H9 (cell line): ENCODE results near the gene NET1. TPM values are rescaled to one million over a fixed set of nuclear protein-coding genes. Genes with fewer than 3 reads are reported as not detected.

ENCODE experiments used
- DNase-seq: peaks from one replicate; pipeline ENCODE4 v3.0.0-alpha.2; 2017
- H2AFZ ChIP-seq: one replicate; pipeline ENCODE4 v1.6.1; 2013; ENCODE audit warnings: mild to moderate bottlenecking, low read length, control low read depth, moderate library complexity
- H2AK5ac ChIP-seq: 2 replicates; pipeline ENCODE4 v1.6.1; 2013; ENCODE audit warnings: low read length, control low read depth, mixed read lengths; ENCODE audit not compliant: insufficient read length
- H2BK120ac ChIP-seq: one replicate; pipeline ENCODE4 v1.6.1; 2013; ENCODE audit warnings: low read depth, mild to moderate bottlenecking, low read length, control low read depth, inconsistent platforms; ENCODE audit not compliant: poor library complexity, severe bottlenecking
- H2BK12ac ChIP-seq: 2 replicates; pipeline ENCODE4 v1.6.1; 2013; ENCODE audit warnings: low read length, control low read depth, mixed read lengths, low read depth; ENCODE audit not compliant: insufficient read length
- H2BK15ac ChIP-seq: 2 replicates; pipeline ENCODE4 v1.6.1; 2013; ENCODE audit warnings: low read depth, low read length, control low read depth
- H2BK20ac ChIP-seq: one replicate; pipeline ENCODE4 v1.6.1; 2013; ENCODE audit warnings: low read depth, mild to moderate bottlenecking, low read length, control low read depth, inconsistent platforms; ENCODE audit not compliant: poor library complexity, severe bottlenecking
- H2BK5ac ChIP-seq: 2 replicates; pipeline ENCODE4 v1.6.1; 2013; ENCODE audit warnings: low read length, control low read depth, mixed read lengths; ENCODE audit not compliant: insufficient read length
- H3K14ac ChIP-seq: 2 replicates; pipeline ENCODE4 v1.6.1; 2013; ENCODE audit warnings: low read length, control low read depth; ENCODE audit not compliant: insufficient read depth
- H3K18ac ChIP-seq: 2 replicates; pipeline ENCODE4 v1.6.1; 2013; ENCODE audit warnings: low read depth, mild to moderate bottlenecking, mixed read lengths, low read length, control low read depth; ENCODE audit not compliant: insufficient read length
- H3K23ac ChIP-seq: 2 replicates; pipeline ENCODE4 v1.6.1; 2013; ENCODE audit warnings: low read length, control low read depth, mixed read lengths, low read depth; ENCODE audit not compliant: insufficient read length
- H3K23me2 ChIP-seq: 2 replicates; pipeline ENCODE4 v1.6.1; 2013; ENCODE audit warnings: low read depth, mild to moderate bottlenecking, mixed read lengths, low read length, control low read depth; ENCODE audit not compliant: insufficient read length, poor library complexity, severe bottlenecking
- H3K27ac ChIP-seq: 2 replicates; pipeline ENCODE4 v1.5.1; 2013; ENCODE audit warnings: low read length, control low read depth, mixed read lengths, low read depth; ENCODE audit not compliant: insufficient read length
- H3K27me3 ChIP-seq: 2 replicates; pipeline ENCODE4 v1.6.1; 2013; ENCODE audit warnings: low read length, control low read depth, inconsistent platforms; ENCODE audit not compliant: insufficient read depth
- H3K4ac ChIP-seq: 2 replicates; pipeline ENCODE4 v1.6.1; 2013; ENCODE audit warnings: low read depth, mild to moderate bottlenecking, control low read depth, inconsistent platforms, low read length, moderate library complexity
- H3K4me1 ChIP-seq: 2 replicates; pipeline ENCODE4 v1.6.1; 2013; ENCODE audit warnings: low read length, control low read depth, inconsistent platforms; ENCODE audit not compliant: insufficient read depth
- H3K4me2 ChIP-seq: 2 replicates; pipeline ENCODE4 v1.6.1; 2013; ENCODE audit warnings: low read length, control low read depth, mixed read lengths; ENCODE audit not compliant: insufficient read length, insufficient read depth
- H3K56ac ChIP-seq: 2 replicates; pipeline ENCODE4 v1.6.1; 2013; ENCODE audit warnings: low read depth, mild to moderate bottlenecking, mixed read lengths, low read length, control low read depth; ENCODE audit not compliant: insufficient read length
- H3K79me1 ChIP-seq: 2 replicates; pipeline ENCODE4 v1.6.1; 2013; ENCODE audit warnings: low read depth, mild to moderate bottlenecking, moderate library complexity, low read length, control low read depth, inconsistent platforms; ENCODE audit not compliant: insufficient read depth, poor library complexity, severe bottlenecking
- H3K79me2 ChIP-seq: 2 replicates; pipeline ENCODE4 v1.6.1; 2013; ENCODE audit warnings: low read length, control low read depth, inconsistent platforms; ENCODE audit not compliant: insufficient read depth
- H3K9ac ChIP-seq: 2 replicates; pipeline ENCODE4 v1.6.1; 2013; ENCODE audit warnings: low read length, control low read depth, mixed read lengths; ENCODE audit not compliant: insufficient read length; ENCODE audit errors: extremely low read depth
- H3K9me3 ChIP-seq: one replicate; pipeline ENCODE4 v1.6.1; 2013; ENCODE audit warnings: low read depth, low read length, inconsistent platforms; ENCODE audit not compliant: control insufficient read depth
- H3T11ph ChIP-seq: one replicate; pipeline ENCODE4 v1.6.1; 2013; ENCODE audit warnings: mild to moderate bottlenecking, low read length, control low read depth, inconsistent platforms
- H4K20me1 ChIP-seq: one replicate; pipeline ENCODE4 v1.6.1; 2013; ENCODE audit not compliant: control insufficient read depth, insufficient read length, insufficient read depth
- H4K5ac ChIP-seq: 2 replicates; pipeline ENCODE4 v1.6.1; 2013; ENCODE audit warnings: low read depth, mild to moderate bottlenecking, mixed read lengths, low read length, control low read depth; ENCODE audit not compliant: insufficient read length
- H4K8ac ChIP-seq: replicated peaks from 2 replicates; pipeline ENCODE4 v1.6.1; 2013; ENCODE audit warnings: low read length, control low read depth, mixed read lengths, low read depth; ENCODE audit not compliant: insufficient read length
- H4K91ac ChIP-seq: 2 replicates; pipeline ENCODE4 v1.6.1; 2013; ENCODE audit warnings: low read depth, mild to moderate bottlenecking, moderate library complexity, mixed read lengths, low read length, control low read depth; ENCODE audit not compliant: insufficient read length
- H3K27ac Mint-ChIP-seq, 3 experiments: 2 replicates in 2 of 3; 3 replicates in 1 of 3; pipeline ENCODE4 v1.8.0; 2020 to 2021; ENCODE audit warnings: mixed read lengths in 3 of 3, mild to moderate bottlenecking in 1 of 3, moderate library complexity in 1 of 3
- H3K27me3 Mint-ChIP-seq: 2 replicates; pipeline ENCODE4 v1.8.0; 2021; ENCODE audit warnings: low read depth, mild to moderate bottlenecking, moderate library complexity, mixed read lengths
- H3K36me3 Mint-ChIP-seq, 3 experiments: 2 replicates in 2 of 3; 3 replicates in 1 of 3; pipeline ENCODE4 v1.8.0; 2020 to 2021; ENCODE audit warnings: low read depth in 3 of 3, mixed read lengths in 3 of 3; ENCODE audit not compliant: insufficient read depth in 1 of 3
- H3K4me1 Mint-ChIP-seq, 2 experiments: 2 replicates each; pipeline ENCODE4 v1.8.0; 2020; ENCODE audit warnings: mixed read lengths in 2 of 2
- H3K4me3 Mint-ChIP-seq, 2 experiments: 2 replicates in 1 of 2; 3 replicates in 1 of 2; pipeline ENCODE4 v1.8.0; 2020 to 2021; ENCODE audit warnings: mild to moderate bottlenecking in 2 of 2, mixed read lengths in 2 of 2, moderate library complexity in 1 of 2
- H3K9me3 Mint-ChIP-seq, 2 experiments: 2 replicates in 1 of 2; 3 replicates in 1 of 2; pipeline ENCODE4 v1.8.0; 2020; ENCODE audit warnings: mild to moderate bottlenecking in 2 of 2, mixed read lengths in 2 of 2, moderate library complexity in 1 of 2
- WGBS: extraction: QIAGEN DNeasy Blood & Tissue Kit; methylation state at CpG from one replicate; pipeline ENCODE4 v1.1.7; 2013; ENCODE audit warnings: missing lambda C conversion rate, low lambda C conversion rate, mixed read lengths; ENCODE audit not compliant: insufficient read length; ENCODE audit errors: extremely low coverage; 5-methylcytosine and 5-hydroxymethylcytosine counted together
- total RNA-seq: library from RNA; stranded (reverse); gene quantifications from 2 replicates; pipeline ENCODE4 v1.2.1, GENCODE V29; 2021
- TF ChIP-seq, protein P1 (sequence below): fragments of 200-600 bp; sonication (generic); conservative IDR thresholded peaks from 3 replicates; pipeline ENCODE4 v1.8.0; 2021; ENCODE audit warnings: antibody characterized with exemption, mild to moderate bottlenecking

NET1 gene
- total RNA-seq, 1 experiment from 2014 or later: 50.6 TPM

- H4K91ac ChIP-seq: no peak overlapping the region
- peak overlapping the region; percentile 47 for H3T11ph ChIP-seq
- no peak overlapping the region for H2AK5ac ChIP-seq
- H3K9me3 Mint-ChIP-seq: peaks cover 40 to 58% of the 10 kb centered on the region in 2 experiments
- H3K14ac ChIP-seq: peak overlapping the region; percentile 87
- no peak overlapping the region for H2BK12ac ChIP-seq
- peaks cover 40 to 67% of the 10 kb centered on the region in 2 experiments for H3K4me1 Mint-ChIP-seq
- no peaks in the 10 kb centered on the region for H3K27me3 ChIP-seq
- peaks cover 15% of the 10 kb centered on the region for H3K27me3 Mint-ChIP-seq
- peaks cover 2% of the 10 kb centered on the region; the same call in 1 of the 2 replicates for H3K4me1 ChIP-seq
- H3K9ac ChIP-seq: peak overlapping the region; percentile 5
- no peak overlapping the region for H3K56ac ChIP-seq
- no peak overlapping the region for H2BK20ac ChIP-seq
- H3K9me3 ChIP-seq: peaks cover 7% of the 10 kb centered on the region
- H4K8ac ChIP-seq: no peak overlapping the region
- H4K5ac ChIP-seq: no peak overlapping the region
- H3K79me1 ChIP-seq: no peaks in the 10 kb centered on the region
- H3K36me3 Mint-ChIP-seq: peaks cover 23 to 71% (median 31%) of the 10 kb centered on the region in 3 experiments
- no peak overlapping the region for H3K23ac ChIP-seq
- no peaks in the 10 kb centered on the region for H3K23me2 ChIP-seq
- H3K4ac ChIP-seq: no peak overlapping the region
- H2BK15ac ChIP-seq: no peak overlapping the region
- H3K27ac ChIP-seq: no peak overlapping the region
- H3K79me2 ChIP-seq: no peaks in the 10 kb centered on the region
- peak overlapping the region; percentile 99 for H3K27ac Mint-ChIP-seq
- peak; percentile 89 for DNase-seq
- H3K4me2 ChIP-seq: no peak overlapping the region
- H2BK120ac ChIP-seq: no peak overlapping the region
- H3K18ac ChIP-seq: peak overlapping the region; percentile 19
- H3K4me3 Mint-ChIP-seq: peak overlapping the region; percentile 35 to 61
- H2AFZ ChIP-seq: no peak overlapping the region
- no peak overlapping the region for H2BK5ac ChIP-seq
- TF ChIP-seq, protein P1, sequence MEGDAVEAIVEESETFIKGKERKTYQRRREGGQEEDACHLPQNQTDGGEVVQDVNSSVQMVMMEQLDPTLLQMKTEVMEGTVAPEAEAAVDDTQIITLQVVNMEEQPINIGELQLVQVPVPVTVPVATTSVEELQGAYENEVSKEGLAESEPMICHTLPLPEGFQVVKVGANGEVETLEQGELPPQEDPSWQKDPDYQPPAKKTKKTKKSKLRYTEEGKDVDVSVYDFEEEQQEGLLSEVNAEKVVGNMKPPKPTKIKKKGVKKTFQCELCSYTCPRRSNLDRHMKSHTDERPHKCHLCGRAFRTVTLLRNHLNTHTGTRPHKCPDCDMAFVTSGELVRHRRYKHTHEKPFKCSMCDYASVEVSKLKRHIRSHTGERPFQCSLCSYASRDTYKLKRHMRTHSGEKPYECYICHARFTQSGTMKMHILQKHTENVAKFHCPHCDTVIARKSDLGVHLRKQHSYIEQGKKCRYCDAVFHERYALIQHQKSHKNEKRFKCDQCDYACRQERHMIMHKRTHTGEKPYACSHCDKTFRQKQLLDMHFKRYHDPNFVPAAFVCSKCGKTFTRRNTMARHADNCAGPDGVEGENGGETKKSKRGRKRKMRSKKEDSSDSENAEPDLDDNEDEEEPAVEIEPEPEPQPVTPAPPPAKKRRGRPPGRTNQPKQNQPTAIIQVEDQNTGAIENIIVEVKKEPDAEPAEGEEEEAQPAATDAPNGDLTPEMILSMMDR: no peak
- H4K20me1 ChIP-seq: no peaks in the 10 kb centered on the region
- WGBS: no CpG with 5 or more reads among the region's 18 CpGs
These were observed 54.3 kb downstream of the NET1 start for GRCh38 chr10:5466451-5467206.
